ENCODE results near the gene CTNNA3. TPM values are rescaled to one million over a fixed set of nuclear protein-coding genes. Genes with fewer than 3 reads are reported as not detected.

CTNNA3 gene
- total and polyA plus RNA-seq, 2 donors (not counting 3 experiments of a cell fraction or from before 2014, with no cell fraction given), result not detected

- Histone ChIP-seq H3K36me3 (ENCODE audit: control insufficient read depth in 2 of 2, extremely low read depth in 1 of 2, insufficient read depth in 2 of 2, low read length in 2 of 2) (no peaks in the 10 kb centered on the region), H3K4me1 (ENCODE audit: control insufficient read depth, extremely low read depth, insufficient read depth, low read length) (no peaks in the 10 kb centered on the region), H3K9me3 (replicated peaks; ENCODE audit: control insufficient read depth, insufficient read depth, low read length) (no peaks in the 10 kb centered on the region), H3K79me2 (ENCODE audit: control insufficient read depth, insufficient read depth, low read length) (no peaks in the 10 kb centered on the region), H3K4me2 (ENCODE audit: insufficient read depth, low read length) (no peak overlapping the region), H3K4me3 (replicated peaks in 1 of 3; ENCODE audit: insufficient read depth in 1 of 3, low read depth in 1 of 3, low read length in 3 of 3) (no peak overlapping the region), H3K9ac (replicated peaks; ENCODE audit: extremely low read depth, insufficient read depth, low read length) (no peak overlapping the region), H3K27me3 (ENCODE audit: control insufficient read depth in 2 of 2, insufficient read depth in 2 of 2, low read length in 2 of 2) (no peaks in the 10 kb centered on the region), H2AFZ (ENCODE audit: low read depth, low read length) (no peak overlapping the region), H3K27ac (ENCODE audit: insufficient read depth, low read depth, low read length) (no peak overlapping the region), H3K9me1 (replicated peaks; ENCODE audit: control insufficient read depth, extremely low read depth, insufficient read depth, low read length) (no peaks in the 10 kb centered on the region), H4K20me1 (replicated peaks; ENCODE audit: control insufficient read depth, extremely low read depth, insufficient read depth, low read length) (no peaks in the 10 kb centered on the region)
- dilution Hi-C loops (cut with MboI; ENCODE audit: extremely low pct_ligation_motif_present, low sequenced_read_pairs) (no loop called here), intact Hi-C loops (cut with micrococcal nuclease) (no loop called here)
- FAIRE-seq (no peak), DNase-seq (ENCODE audit: low read depth, low spot score) (no peak)
- ChIA-PET CTCF (no interaction called here), POLR2A (no interaction called here)
- TF ChIP-seq EZH2 (IDR thresholded peaks at IDR 0.05; ENCODE audit: borderline replicate concordance, low read depth, low read length, severe bottlenecking) (no peak), MYC (IDR thresholded peaks at IDR 0.05; ENCODE audit: low read depth, low read length) (no peak), FOS (IDR thresholded peaks at IDR 0.05; ENCODE audit: borderline replicate concordance, insufficient read depth, low read length) (no peak), JUN (IDR thresholded peaks at IDR 0.05; ENCODE audit: borderline replicate concordance, insufficient read depth, insufficient read length, low read depth) (no peak), POLR2AphosphoS5 (IDR thresholded peaks at IDR 0.05; ENCODE audit: insufficient read depth, low read depth, low read length) (no peak), MAX (IDR thresholded peaks at IDR 0.05; ENCODE audit: insufficient read depth, insufficient read length) (no peak), GATA2 (IDR thresholded peaks at IDR 0.05; ENCODE audit: insufficient read depth, insufficient read length, low read depth, low read length) (no peak), CTCF (IDR thresholded peaks at IDR 0.05; ENCODE audit: extremely low read depth in 1 of 2, insufficient read depth in 1 of 2, low read depth in 1 of 2, low read length in 2 of 2) (no peak), POLR2A (IDR thresholded peaks at IDR 0.05; ENCODE audit: low read depth, low read length) (no peak)
- no TSS peak for BruUV-seq (replicated peaks)
Measured at GRCh38 chr10:67302701-67303100, 393.3 kb downstream of the CTNNA3 start.
